Uterus (tissue), 2 donors: ENCODE results near the gene UTP11.

Experiments
- POLR2A ChIP-seq, 2 donors: fragments of 450-650 bp; IDR thresholded peaks; one replicate each; pipeline ENCODE4 v1.6.1; 2016; ENCODE audit warnings: antibody characterized with exemption in 2 of 2, mild to moderate bottlenecking in 1 of 2, moderate library complexity in 1 of 2
- TF ChIP-seq, protein P1 (sequence below), 4 experiments: fragments of 200-600 bp in 2 of 4; fragments of 450-650 bp in 2 of 4; sonication (generic) in 2 of 4; IDR thresholded peaks; one replicate each; pipeline ENCODE4 v1.5.1; 2016 to 2019; ENCODE audit warnings: antibody characterized with exemption in 4 of 4, mild to moderate bottlenecking in 2 of 4, moderate library complexity in 1 of 4

DNA sequence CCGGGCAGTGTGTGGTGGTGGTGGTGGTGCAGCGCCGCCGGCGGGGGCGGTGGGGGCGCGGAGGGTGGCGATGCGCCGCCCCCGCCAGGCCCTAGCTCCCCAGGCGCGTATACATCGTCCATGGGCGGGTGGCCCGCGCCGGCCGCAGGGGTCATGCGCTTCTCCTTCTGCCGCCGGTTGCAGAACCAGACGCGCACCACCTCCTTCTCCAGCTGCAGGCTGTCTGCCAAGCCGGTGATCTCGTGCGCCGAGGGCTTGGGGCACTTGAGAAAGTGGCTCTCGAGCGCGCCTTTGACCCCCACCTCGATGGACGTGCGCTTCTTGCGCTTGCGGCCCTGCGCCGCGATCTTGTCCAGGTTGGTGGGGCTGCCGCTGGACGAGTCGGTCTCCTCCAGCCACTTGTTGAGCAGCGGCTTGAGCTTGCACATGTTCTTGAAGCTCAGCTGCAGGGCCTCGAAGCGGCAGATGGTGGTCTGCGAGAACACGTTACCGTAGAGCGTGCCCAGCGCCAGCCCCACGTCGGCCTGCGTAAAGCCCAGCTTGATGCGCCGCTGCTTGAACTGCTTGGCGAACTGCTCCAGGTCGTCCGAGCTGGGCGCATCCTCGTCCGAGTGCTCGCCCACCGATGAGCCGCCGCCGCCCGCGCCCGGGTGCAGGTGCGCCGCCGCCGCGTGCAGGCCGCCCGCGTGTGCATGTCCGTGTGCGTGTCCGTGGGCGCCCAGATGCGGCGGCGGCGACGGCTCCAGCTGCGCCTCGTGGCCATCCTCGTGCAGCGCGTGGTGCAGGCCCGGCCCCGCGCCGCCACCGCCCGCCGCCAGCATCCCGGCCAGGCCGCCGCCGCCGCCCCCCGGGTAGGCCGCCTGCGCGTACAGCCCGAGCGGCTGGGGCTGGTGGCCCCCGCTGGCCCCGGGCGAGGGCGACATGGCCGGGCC lies 33.1 kb downstream of the UTP11 start:
- no peak for TF ChIP-seq POLR2A (IDR thresholded peaks at IDR 0.05)
- TF ChIP-seq, protein P1, sequence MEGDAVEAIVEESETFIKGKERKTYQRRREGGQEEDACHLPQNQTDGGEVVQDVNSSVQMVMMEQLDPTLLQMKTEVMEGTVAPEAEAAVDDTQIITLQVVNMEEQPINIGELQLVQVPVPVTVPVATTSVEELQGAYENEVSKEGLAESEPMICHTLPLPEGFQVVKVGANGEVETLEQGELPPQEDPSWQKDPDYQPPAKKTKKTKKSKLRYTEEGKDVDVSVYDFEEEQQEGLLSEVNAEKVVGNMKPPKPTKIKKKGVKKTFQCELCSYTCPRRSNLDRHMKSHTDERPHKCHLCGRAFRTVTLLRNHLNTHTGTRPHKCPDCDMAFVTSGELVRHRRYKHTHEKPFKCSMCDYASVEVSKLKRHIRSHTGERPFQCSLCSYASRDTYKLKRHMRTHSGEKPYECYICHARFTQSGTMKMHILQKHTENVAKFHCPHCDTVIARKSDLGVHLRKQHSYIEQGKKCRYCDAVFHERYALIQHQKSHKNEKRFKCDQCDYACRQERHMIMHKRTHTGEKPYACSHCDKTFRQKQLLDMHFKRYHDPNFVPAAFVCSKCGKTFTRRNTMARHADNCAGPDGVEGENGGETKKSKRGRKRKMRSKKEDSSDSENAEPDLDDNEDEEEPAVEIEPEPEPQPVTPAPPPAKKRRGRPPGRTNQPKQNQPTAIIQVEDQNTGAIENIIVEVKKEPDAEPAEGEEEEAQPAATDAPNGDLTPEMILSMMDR (IDR thresholded peaks at IDR 0.05), result no peak
